ENCODE data around the gene C16orf82. TPM values are rescaled to one million over a fixed set of nuclear protein-coding genes. Genes with fewer than 3 reads are reported as not detected.

Gene C16orf82
- polyA plus RNA-seq, 2 of the 4 experiments (the other 2 are of a cell fraction) = not detected

GRCh38 chr16:27033281-27033979 lies 33.3 kb upstream of the C16orf82 start:
- POLR2A ChIA-PET = no interaction called here
- Histone ChIP-seq H3K9me3 (no peaks in the 10 kb centered on the region), H3K4me2 (no peak overlapping the region), H3K4me1 (no peaks in the 10 kb centered on the region), H3K4me3 (no peak overlapping the region), H3K27ac (no peak overlapping the region)
- WGBS (ENCODE audit: missing lambda C conversion rate) = 43% methylated on average over 12 of the region's 12 CpGs
- FAIRE-seq (no peak), ATAC-seq (no peak), DNase-seq (ENCODE audit: low read depth in 1 of 2, low spot score in 1 of 2) (no peak)
- TF ChIP-seq ESRRA (IDR thresholded peaks at IDR 0.05; ENCODE audit: borderline replicate concordance, low read length) = no peak
- TF ChIP-seq SMC3 (IDR thresholded peaks at IDR 0.05) = no peak
- no peak for TF ChIP-seq POLR2AphosphoS2 (conservative IDR thresholded peaks at IDR 0.05; ENCODE audit: low read length)
- no peak for TF ChIP-seq E2F6 (IDR thresholded peaks at IDR 0.05; ENCODE audit: borderline replicate concordance, low read depth)
- no peak for TF ChIP-seq PBX3 (IDR thresholded peaks at IDR 0.05)
- TF ChIP-seq CHD4 (IDR thresholded peaks at IDR 0.05; ENCODE audit: borderline replicate concordance) = no peak
- TF ChIP-seq BHLHE40 (IDR thresholded peaks at IDR 0.05; ENCODE audit: low read depth, low read length) = no peak
- TF ChIP-seq ZFP36 (IDR thresholded peaks at IDR 0.05; ENCODE audit: borderline replicate concordance, partially characterized antibody) = no peak
- CTCF ChIA-PET = no interaction called here

- Histone ChIP-seq H3K4me1 (no peaks in the 10 kb centered on the region), H3K9me3 (no peaks in the 10 kb centered on the region), H3K4me3 (no peak overlapping the region), H3K4me2 (no peak overlapping the region), H3K27ac (no peak overlapping the region)
- DNase-seq (ENCODE audit: low read depth in 1 of 2, low spot score in 1 of 2) = no peak
- WGBS (ENCODE audit: missing lambda C conversion rate) = 58% methylated on average over 23 of the region's 23 CpGs
- no peak for TF ChIP-seq RFX5 (IDR thresholded peaks at IDR 0.05)
- TF ChIP-seq JUN (IDR thresholded peaks at IDR 0.05) = no peak
- TF ChIP-seq POLR2AphosphoS2 (conservative IDR thresholded peaks at IDR 0.05; ENCODE audit: low read length) = no peak
- TF ChIP-seq MAFK (IDR thresholded peaks at IDR 0.05; ENCODE audit: partially characterized antibody) = no peak
- TF ChIP-seq KDM1A (IDR thresholded peaks at IDR 0.05; ENCODE audit: low read depth) = no peak
- no peak for TF ChIP-seq PHF8 (IDR thresholded peaks at IDR 0.05; ENCODE audit: borderline replicate concordance, low read depth)
- no peak for TF ChIP-seq NR3C1 (IDR thresholded peaks at IDR 0.05)
- TF ChIP-seq RNF2 (IDR thresholded peaks at IDR 0.05; ENCODE audit: borderline replicate concordance, low read depth) = no peak
- no peak for TF ChIP-seq HEYL (CRISPR knock-in tag; IDR thresholded peaks at IDR 0.05)
- no peak for TF ChIP-seq CHD4 (IDR thresholded peaks at IDR 0.05; ENCODE audit: borderline replicate concordance)
- no peak for TF ChIP-seq BCL3 (IDR thresholded peaks at IDR 0.05)
- ATAC-seq = no peak
- ChIA-PET POLR2A (no interaction called here), CTCF (no interaction called here)
- no peak for FAIRE-seq
Measured at GRCh38 chr16:27040732-27041131, 26.0 kb upstream of the C16orf82 start.

- no peak for DNase-seq (ENCODE audit: low read depth in 1 of 2, low spot score in 1 of 2)
- no peak for FAIRE-seq
- H3K4me3 ChIP-seq = no peak overlapping the region
- no peak overlapping the region for H3K4me2 ChIP-seq
- ATAC-seq = no peak
- POLR2A ChIA-PET = no interaction called here
- no peak for TF ChIP-seq NFE2L2 (conservative IDR thresholded peaks at IDR 0.05; ENCODE audit: low read length)
- TF ChIP-seq RARB (CRISPR knock-in tag; IDR thresholded peaks at IDR 0.05) = no peak
- no peak for TF ChIP-seq TP53 (CRISPR knock-in tag; IDR thresholded peaks at IDR 0.05)
- no peak for TF ChIP-seq KDM5A (IDR thresholded peaks at IDR 0.05)
- TF ChIP-seq MAFK (IDR thresholded peaks at IDR 0.05; ENCODE audit: partially characterized antibody) = no peak
- no peak for TF ChIP-seq KDM1A (IDR thresholded peaks at IDR 0.05; ENCODE audit: low read depth)
- no peak for TF ChIP-seq HDAC2 (IDR thresholded peaks at IDR 0.05)
- no peak for TF ChIP-seq GATA3 (IDR thresholded peaks at IDR 0.05; ENCODE audit: borderline replicate concordance)
- no peak for TF ChIP-seq CBX8 (IDR thresholded peaks at IDR 0.05)
- TF ChIP-seq PBX3 (IDR thresholded peaks at IDR 0.05) = no peak
- no peak for TF ChIP-seq CEBPB (IDR thresholded peaks at IDR 0.05)
- no peak for TF ChIP-seq EHMT2 (IDR thresholded peaks at IDR 0.05; ENCODE audit: low read depth)
- H3K4me1 ChIP-seq = no peaks in the 10 kb centered on the region
- H3K27ac ChIP-seq = no peak overlapping the region
- CTCF ChIA-PET = no interaction called here
- H3K9me3 ChIP-seq = no peaks in the 10 kb centered on the region
Measured at GRCh38 chr16:27046958-27047518, 19.7 kb upstream of the C16orf82 start.
